HG02678 (cell line): ENCODE measurements around the gene MCTP1.
"Not testable (repeated sequence)": the region's sequence is repeated elsewhere in the genome, so short reads cannot be mapped to it uniquely, and the experiment has no call there.

ENCODE experiments used
- ATAC-seq: cut with Tn5 transposase; IDR thresholded peaks from one replicate; pipeline ENCODE4 v1.9.1; 2021; ENCODE audit warnings: mild to moderate bottlenecking, moderate library complexity; ENCODE audit not compliant: unreplicated experiment

Gene MCTP1

DNA sequence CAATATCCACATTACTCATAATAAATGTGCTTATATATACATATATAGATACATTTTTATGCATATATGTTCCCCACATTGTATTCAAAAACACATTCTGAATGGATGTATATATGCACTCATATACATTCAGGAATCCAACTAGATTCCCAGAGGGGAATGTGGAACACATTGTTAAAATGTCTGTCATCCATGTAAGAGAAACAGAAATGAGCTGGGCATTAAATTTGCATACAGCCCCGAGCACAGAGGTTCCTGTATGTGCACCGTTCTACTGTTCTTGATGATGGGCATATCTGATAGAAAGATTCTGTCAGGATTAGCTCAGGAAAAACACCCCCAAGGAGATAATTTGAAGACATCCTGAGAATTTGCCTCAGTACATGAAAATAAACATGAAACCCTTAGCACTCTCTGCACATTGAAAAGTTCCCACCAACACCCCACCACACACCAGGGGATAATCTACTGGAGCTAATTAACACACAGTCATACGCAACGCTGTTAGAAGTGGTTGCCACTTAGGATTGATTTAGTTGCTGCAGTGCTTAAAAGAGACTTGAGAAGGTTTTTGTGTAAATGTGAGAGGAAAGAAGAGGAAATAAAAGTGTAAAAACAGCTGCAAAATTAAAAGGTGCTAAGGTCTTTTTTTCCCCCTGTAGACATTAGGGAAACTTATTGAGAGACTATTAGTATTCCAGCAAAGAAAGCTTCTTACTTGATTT, 443.1 kb downstream of the MCTP1 start:
- no peak for ATAC-seq

DNA sequence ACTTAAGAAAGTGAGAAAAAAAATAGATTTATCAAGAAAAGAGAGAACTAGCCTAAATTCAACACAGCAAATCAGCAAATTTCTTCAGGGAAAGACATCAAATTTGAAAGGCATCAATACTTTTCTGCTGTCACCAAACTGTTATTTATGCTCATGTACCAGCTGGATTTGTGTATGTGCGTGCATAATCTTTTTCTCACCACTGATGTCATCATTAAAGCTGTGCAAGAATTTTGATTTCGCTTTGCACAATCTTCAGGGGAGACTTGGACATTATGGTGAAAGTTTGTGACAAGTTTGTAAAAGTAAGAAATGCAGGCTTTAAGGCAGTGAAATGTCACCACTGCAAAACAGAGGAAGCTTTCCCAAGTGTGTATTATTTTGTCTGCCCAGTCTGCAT, 451.0 kb downstream of the MCTP1 start:
- ATAC-seq: no peak

DNA sequence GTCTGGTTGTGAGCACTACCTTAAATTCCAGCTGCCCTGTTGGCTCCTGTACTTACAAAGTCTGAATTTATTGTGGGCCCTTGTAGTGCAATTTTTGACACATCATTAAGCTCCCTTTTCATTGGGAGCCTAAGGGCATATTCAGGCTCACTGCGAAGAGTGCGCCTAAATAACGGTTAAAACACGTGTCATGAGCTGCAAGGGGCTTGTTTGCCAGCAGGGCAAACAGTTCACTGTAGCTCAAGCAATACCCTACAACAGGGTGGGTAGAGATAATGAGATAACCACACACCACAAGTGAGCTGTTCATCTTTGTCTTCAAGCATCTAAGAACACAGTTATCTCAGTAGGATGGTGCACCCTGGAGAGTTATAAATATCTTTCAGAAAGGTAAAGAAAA, 452.2 kb downstream of the MCTP1 start:
- no peak for ATAC-seq

DNA sequence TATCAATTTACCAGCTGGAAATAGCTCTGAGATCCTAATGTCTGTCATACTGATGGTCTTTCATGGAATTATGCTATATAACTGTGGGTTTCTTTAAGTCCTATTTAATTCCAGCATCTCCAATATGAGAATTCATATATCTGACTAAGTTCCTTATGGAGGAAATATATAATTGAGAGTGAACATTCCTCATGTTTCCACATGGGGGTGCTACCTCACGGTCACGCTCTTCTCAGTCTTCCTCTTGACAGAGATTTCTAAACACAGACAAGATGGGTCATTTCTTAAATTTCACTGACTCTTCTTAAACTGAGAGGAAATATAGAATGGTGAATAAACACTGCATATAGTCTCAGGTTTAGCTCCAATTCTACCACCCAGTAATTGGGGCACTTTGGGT, 454.4 kb downstream of the MCTP1 start:
- no peak for ATAC-seq

DNA sequence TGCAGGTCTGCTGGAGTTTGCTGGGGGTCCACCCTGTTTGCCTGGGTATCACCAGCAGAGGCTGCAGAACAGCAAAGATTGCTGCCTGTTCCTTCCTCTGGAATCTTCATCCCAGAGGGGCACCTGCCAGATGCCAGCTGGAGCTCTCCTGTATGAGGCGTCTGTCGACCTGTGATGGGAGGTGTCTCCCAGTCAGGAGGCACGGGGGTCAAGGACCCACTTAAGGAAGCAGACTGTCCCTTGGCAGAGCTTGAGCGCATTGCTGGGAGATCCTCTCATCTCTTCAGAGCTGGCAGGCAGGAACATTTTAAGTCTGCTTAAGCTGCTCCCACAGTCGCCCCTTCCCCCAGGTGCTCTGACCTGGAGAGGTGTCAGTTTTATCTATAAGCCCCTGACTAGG, 456.7 kb downstream of the MCTP1 start:
- ATAC-seq: not testable (repeated sequence)

DNA sequence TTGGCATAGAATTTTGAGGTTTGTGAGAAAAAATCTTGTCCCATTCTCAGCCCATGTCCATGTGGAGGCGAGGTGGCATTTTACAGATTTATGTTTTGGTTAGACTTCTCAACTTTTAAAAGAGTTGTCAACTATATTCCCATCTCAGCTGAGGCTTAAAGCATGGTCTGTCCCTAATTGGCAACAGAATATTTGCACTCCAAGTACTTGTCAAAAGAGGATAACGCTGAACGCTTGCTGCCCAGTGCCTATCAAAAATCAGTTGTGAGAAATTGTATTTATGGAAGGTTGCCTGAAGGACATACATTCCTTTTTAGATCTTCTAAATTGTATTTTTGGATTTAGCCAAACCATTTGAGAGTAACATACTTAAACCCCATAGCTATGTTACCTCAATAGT, 464.4 kb downstream of the MCTP1 start:
- ATAC-seq: no peak

DNA sequence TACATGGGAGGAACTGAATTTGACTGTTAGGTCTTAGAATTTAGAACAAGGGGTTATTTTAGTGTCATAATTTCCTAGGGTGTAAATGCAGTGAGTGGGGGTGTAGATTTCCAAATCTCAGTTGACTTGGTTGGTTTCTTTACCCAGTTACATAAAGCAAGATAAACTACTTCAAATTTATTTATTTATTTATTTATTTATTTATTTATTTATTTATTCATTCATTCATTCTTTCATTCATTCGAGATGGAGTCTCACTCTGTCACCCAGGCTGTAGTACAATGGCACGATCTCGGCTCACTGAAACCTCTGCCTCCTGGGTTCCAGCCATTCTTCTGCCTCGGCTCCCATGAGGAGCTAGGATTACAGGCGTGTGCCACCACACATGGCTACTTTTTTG, 466.0 kb downstream of the MCTP1 start:
- ATAC-seq: no peak

DNA sequence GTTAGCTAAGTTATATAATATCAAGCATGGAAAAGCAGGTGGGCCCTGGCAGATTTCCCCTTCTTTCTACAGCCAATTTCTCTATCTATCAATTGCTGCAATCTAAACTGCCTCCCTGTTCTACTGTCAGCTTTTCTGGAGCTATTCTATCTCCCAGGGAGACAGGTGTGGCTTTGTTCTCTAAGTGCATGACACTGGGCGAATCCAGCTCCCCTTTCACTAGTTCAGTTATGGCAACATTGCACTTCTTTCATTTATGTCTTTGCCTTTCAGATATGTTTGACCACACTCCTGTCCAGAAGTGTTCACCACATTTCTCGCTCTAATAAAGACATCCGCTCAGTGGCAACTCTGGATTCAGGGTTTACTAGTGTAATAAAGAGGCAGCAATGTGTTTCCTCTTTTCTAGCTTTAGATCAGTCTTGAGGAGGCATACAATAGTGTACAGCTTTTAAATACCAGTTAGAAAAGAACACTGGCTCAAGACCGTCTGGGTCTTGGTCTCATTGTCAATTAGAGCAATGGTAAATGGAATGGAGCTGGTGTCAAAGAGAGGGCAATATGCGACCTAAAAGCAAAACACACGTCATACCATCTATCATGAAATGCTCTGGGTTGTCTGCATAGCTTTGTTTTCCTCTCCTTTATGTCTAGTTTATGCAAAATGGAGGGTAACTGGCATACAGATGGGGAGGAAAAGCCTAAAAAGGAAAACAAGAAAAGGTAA, 469.4 kb downstream of the MCTP1 start:
- no peak for ATAC-seq

DNA sequence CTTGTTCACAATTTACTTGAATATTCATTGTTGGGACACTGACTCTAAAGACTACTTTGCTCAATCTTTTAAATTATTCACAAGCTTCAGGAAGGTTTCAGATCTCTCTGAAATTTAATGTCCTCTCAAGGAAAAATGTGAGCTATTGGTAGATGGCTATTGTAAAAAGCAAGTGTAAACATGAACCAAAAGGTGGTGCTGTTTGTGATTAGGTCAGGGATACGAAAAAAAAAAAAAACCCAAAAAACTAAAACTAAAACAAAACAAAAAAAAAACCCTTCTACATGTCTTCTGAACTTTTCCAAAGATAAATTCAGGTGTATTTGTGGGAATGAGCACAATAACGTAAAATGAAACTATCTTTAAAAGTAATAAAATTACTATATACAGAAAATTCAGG, 472.7 kb downstream of the MCTP1 start:
- no peak for ATAC-seq

DNA sequence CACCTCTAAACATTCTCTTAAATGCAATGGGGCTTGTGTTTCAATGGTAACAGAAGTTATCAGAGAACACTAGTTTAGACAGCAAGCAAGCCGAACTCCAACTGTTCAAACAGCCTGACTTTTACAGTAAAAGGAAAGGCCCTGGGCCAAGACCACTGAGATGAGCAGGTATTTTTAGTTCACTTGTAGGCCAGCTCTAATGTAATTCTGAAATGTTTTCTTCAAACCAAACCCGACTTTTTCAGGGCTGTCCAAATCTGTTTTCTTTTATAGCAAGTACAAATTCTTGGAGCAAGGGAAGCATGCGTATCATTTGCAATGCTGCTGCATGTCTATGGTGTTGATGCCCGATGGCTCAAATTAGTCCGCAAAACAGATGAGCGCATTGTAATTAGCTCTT, 473.6 kb downstream of the MCTP1 start:
- ATAC-seq: no peak

DNA sequence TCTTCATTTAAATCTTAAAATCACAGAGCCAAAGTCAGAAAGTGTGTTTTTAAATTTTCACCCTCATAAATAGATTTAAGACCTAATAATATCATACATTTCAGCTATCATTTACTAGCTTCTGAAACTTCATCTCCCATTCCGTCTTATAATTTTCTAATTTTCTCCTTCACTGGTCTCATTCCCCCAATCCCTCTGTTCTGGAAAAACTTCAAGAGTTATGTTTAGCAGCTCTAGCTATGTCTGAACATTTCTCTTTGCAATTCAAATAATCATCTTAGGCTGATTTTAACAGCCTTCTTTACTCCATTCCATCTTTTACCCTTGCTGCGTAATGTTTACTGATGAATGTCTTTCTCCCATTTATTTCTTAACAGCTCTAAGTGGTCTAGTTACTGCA, 474.0 kb downstream of the MCTP1 start:
- no peak for ATAC-seq

DNA sequence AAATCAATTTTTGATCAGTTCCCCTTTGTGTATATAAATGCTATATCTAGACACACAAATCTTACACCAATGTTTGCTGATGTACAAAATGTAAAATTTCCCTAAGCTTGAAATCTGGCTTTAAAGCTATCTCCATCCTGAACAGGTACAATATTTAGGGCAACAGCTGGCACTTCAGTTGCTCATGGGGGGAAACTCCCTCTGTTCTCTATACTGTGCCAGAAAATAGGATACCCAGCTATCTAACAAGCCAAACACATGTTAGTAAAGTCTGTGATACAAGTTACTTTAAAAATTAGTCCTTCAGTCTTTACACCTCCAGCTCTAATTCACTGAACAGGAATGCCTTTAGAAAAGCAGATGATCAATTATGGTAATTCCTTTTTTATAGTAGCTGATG, 474.6 kb downstream of the MCTP1 start:
- ATAC-seq: no peak

DNA sequence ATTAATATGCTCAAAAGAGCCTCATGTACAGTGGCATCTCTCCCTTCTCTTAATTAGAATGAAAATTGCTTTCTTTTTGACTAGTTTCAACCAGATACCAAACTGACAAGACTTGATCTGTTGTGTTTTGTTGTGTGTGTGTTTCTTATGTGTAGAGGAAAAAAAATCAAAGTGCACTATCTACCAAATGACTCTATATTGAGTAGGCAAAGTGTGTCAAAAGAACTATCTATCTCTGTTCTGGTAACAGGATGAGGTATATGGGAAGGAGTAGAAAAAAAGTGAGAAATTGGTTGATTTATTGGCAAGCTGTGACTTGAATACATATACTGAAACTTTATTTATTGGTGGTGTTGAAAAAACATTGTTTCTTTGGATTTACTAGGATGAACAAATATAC, 476.4 kb downstream of the MCTP1 start:
- no peak for ATAC-seq

DNA sequence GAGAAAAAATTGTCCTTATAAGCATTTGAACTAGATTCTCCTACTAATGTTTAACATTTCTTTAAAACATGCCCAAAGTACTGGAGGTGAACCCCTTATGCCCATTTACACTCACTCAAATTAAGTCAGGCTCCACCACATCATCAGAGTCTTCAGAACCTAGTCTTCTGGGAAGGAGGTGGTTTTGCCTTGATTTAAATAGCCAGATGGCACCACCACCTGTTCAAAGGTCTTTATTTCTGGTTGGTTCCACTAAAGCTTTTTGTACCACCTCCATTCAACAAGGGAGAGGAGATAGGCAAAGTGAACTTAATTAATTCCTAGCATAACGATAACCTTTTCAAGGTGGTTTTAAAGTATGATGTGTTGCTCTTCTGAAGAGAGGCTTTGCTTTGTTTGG, 476.9 kb downstream of the MCTP1 start:
- ATAC-seq: no peak

DNA sequence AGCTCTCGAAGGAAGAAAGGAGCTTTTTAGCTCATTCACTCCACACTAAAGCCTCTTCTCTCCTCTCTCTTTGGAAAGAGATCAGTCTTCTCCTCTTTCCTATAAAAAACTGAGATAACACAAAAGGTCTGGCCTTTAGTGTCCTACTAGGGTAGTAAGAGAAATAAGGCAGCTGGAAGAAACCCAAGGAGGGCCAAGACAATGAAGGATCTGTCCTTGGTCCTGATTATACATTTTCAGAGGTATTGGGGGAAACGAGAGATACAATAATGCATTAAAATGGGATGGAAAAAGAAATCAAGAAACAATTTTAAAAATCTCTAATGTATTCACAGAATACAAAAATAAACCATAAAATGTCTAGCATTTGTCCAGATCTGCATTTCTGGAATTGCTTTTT, 482.4 kb downstream of the MCTP1 start:
- no peak for ATAC-seq

DNA sequence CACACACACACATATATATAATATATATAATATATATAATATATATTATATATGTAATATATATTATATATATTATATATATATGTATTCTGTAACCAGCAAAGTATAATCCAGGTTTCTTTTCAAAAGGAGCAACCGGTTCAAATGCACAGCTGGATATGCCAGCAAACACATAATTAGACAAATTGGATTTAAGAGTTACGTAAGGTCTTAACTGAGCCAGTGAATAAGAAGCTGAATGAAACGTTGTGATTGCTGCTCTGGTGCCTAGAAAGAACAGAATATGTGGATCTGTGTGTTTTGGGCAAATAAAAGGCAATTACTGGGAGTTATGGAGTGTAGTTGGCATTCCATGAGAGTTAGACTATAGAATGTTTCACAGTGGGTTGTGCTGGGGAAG, 488.3 kb downstream of the MCTP1 start:
- ATAC-seq: no peak

DNA sequence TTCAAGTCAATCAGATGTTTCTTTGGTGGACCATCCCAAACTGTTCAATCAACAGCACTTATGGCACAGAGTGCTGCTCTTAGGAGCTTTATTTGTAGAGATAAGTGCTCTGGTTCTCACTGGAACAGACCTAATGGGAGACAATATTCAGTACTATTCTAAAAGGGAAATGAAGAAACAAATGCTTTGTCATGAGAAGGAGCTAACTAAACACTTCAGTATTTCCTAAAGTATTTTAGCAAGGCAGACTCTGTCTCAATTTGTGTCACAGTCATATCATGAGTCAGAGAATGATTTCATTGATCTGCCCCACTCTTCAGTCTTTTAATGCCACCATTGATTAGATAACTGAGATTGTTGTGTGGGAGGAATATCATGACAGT, 491.1 kb downstream of the MCTP1 start:
- peak; percentile 37 for ATAC-seq

DNA sequence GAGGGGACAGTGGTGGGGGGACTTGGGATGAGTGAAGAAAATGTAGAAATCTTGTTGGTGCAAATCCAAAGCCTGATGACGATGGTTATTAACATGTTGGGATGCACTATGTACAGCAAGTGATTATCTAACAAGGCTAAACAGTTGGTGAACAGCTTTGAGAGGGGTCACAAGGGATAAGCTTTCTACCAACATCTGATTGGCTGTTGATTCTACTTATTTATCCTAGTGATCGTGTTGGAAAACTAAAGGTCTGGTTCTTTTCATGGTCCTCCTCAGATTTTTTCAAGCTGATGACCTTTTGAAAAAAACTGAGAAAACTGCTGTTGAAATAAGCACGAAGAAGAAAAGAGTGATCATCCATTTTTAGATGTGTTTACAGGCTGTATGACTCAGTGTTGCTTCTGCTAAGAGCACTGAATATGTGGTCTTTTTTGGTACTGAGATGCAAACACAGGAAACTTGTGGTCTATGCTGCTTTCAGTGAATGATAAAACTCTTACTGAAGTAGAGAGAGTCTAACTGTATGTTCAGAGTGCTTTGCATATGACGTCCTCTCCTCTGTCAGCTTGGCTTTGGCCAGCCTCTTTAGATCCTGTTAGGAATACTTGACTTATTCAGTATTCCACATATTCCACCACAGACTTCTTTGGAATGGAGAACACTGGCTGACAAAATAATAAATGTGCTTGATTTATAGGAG, 491.6 kb downstream of the MCTP1 start:
- peak; percentile 100 for ATAC-seq

DNA sequence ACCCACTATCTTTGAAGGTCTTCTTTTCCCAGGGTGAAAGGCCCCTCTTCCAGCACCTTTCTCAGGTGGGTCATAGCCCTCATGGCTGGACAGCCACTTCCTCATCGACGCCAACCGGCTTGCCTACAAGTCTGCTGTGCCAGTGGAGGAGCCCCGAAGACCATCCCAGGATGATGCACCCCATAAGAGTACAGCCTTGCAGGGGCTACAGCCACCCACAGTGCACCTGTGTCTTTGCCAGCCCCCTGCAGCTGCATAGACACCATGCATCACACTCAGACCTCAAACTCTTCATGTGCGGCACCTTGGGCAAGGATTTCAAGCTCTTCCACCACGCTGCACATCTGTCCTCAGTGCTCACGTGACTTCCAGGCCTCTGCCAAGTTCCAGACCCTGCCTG, 493.1 kb downstream of the MCTP1 start:
- no peak for ATAC-seq

DNA sequence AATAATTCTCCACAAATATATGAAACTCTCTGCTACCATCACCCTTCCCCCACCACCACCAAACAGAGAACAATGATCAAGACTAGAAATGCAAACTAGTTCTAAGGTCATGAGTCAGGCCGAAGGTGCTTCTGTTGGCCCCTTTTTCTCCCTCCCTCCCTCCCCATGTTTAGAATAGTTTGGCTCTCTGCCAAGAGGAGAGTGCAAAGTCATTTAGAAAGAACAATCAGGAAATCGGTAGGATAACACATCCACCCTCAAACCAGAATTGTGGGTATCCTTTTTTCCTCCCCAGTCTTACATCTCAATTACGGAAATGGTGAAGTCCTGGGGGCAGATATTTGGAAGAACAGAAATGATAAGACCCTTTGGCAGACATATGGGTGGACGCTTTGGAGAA, 496.4 kb downstream of the MCTP1 start:
- no peak for ATAC-seq

DNA sequence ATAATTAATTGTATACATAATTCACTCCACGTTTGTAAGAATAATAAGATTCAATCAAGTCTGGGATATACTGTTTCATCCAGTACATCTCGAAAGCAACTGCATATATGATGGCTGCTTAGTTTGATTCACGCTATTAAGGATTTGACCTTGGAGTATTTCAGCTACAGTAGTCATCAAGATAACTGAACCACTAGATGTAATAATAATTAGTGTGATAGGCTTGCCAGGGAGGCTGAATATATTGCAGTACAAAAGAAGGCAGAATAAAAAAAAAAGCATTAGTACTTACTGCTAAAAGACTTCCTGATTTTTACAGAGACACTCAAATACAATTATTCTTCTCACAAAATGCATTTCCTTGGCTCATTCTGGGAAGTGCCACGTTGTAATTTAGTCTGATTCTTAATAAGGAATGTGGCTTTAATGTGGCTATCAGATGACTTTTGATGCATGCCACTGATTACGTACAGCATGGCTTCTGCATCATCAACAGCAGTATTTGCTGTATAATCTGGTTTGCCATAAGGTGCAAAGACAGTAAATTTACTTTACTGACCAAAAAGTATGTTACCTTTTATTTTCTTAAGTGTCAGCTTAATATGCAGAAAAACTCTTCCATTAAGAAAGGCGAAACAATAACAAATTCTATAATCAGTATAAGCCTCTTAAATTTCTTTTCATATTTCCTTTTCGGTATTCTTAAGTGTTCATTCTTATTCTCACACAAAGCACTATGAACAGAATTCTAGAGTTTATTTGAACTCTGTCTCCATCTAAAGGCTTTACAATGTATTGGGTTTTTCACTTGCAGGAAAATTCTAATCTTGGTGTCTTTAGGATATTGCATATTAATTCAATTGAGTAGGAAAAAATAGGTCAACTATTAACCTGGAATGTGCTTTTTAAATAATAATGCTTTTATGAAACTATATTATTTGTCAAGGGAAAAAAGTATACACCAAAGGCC, 500.1 kb downstream of the MCTP1 start:
- no peak for ATAC-seq
